GM12878 (cell line): Measurements from ENCODE around the gene DNAJC5. TPM values are rescaled to one million over a fixed set of nuclear protein-coding genes. Genes with fewer than 3 reads are reported as not detected.

Experiments used
- BCL3 ChIP-seq: IDR thresholded peaks from 2 replicates; pipeline ENCODE4 v1.6.1; 2011; ENCODE audit warnings: borderline replicate concordance, low read depth, mild to moderate bottlenecking, moderate library complexity, low read length; ENCODE audit not compliant: insufficient read depth, poor library complexity, severe bottlenecking
- CBFB ChIP-seq: IDR thresholded peaks from 2 replicates; pipeline ENCODE4 v1.6.1; 2016; ENCODE audit warnings: antibody characterized with exemption, low read depth
- CBX5 ChIP-seq: sonication (generic); IDR thresholded peaks from 2 replicates; pipeline ENCODE4 v1.6.1; 2016; ENCODE audit warnings: low read depth, moderate library complexity, mild to moderate bottlenecking, inconsistent platforms
- CHD4 ChIP-seq: fragments of 200-600 bp; sonication (generic); IDR thresholded peaks from 2 replicates; pipeline ENCODE4 v1.6.1; 2016; ENCODE audit warnings: mild to moderate bottlenecking
- CREB1 ChIP-seq: IDR thresholded peaks from 2 replicates; pipeline ENCODE4 v1.6.1; 2012; ENCODE audit warnings: low read depth, mild to moderate bottlenecking, inconsistent platforms
- CREM ChIP-seq: IDR thresholded peaks from 2 replicates; pipeline ENCODE4 v1.6.1; 2014; ENCODE audit warnings: antibody characterized with exemption, low read depth
- DPF2 ChIP-seq: fragments of 450-650 bp; IDR thresholded peaks from 2 replicates; pipeline ENCODE4 v1.6.1; 2017; ENCODE audit warnings: mild to moderate bottlenecking
- EGR1 ChIP-seq, 2 experiments: IDR thresholded peaks; 1 replicate in 1 of 2; 2 replicates in 1 of 2; pipeline ENCODE4 v1.6.1; 2011 to 2012; ENCODE audit warnings: low read depth in 2 of 2, low read length in 2 of 2, borderline replicate concordance in 1 of 2, mild to moderate bottlenecking in 1 of 2, moderate library complexity in 1 of 2
- FOS ChIP-seq: IDR thresholded peaks from 3 replicates; pipeline ENCODE4 v1.6.1; 2011; ENCODE audit warnings: borderline replicate concordance; ENCODE audit not compliant: insufficient read length; ENCODE audit errors: extremely low read depth
- FOXK2 ChIP-seq: fragments of 450-650 bp; IDR thresholded peaks from 2 replicates; pipeline ENCODE4 v1.6.1; 2017; ENCODE audit warnings: mild to moderate bottlenecking, moderate library complexity
- HCFC1 ChIP-seq: fragments of 150-350 bp; IDR thresholded peaks from 2 replicates; pipeline ENCODE4 v1.6.1; 2014; ENCODE audit warnings: low read length
- MLLT1 ChIP-seq: fragments of 450-650 bp; IDR thresholded peaks from 2 replicates; pipeline ENCODE4 v1.6.1; 2016; ENCODE audit warnings: mild to moderate bottlenecking
- NFXL1 ChIP-seq: fragments of 450-650 bp; IDR thresholded peaks from 2 replicates; pipeline ENCODE4 v1.6.1; 2017; ENCODE audit warnings: antibody characterized with exemption, mild to moderate bottlenecking, borderline replicate concordance
- NFYA ChIP-seq: IDR thresholded peaks from 2 replicates; pipeline ENCODE4 v1.6.1; 2011; ENCODE audit warnings: low read depth, mild to moderate bottlenecking, low read length, improper control_type of control experiment, borderline replicate concordance
- PML ChIP-seq: IDR thresholded peaks from 2 replicates; pipeline ENCODE4 v1.6.1; 2012; ENCODE audit warnings: low read length, inconsistent platforms
- POLR2A ChIP-seq: IDR thresholded peaks from 2 replicates; pipeline ENCODE4 v1.6.1; 2011; ENCODE audit warnings: low read depth, mild to moderate bottlenecking, low read length
- RAD21 ChIP-seq: IDR thresholded peaks from 2 replicates; pipeline ENCODE4 v1.6.1; 2011; ENCODE audit warnings: mild to moderate bottlenecking, low read depth, low read length, moderate library complexity; ENCODE audit not compliant: insufficient read depth
- SIN3A ChIP-seq: IDR thresholded peaks from 2 replicates; pipeline ENCODE4 v1.6.1; 2012; ENCODE audit warnings: low read depth, low read length, improper control_type of control experiment
- SIX5 ChIP-seq: IDR thresholded peaks from 2 replicates; pipeline ENCODE4 v1.6.1; 2011; ENCODE audit warnings: mild to moderate bottlenecking, low read depth, low read length, moderate library complexity; ENCODE audit not compliant: severe bottlenecking
- SMAD1 ChIP-seq: fragments of 450-650 bp; IDR thresholded peaks from 2 replicates; pipeline ENCODE4 v1.6.1; 2018; ENCODE audit warnings: mild to moderate bottlenecking, low read depth; ENCODE audit not compliant: partially characterized antibody
- SMARCA5 ChIP-seq: fragments of 450-650 bp; IDR thresholded peaks from 2 replicates; pipeline ENCODE4 v1.6.1; 2017; ENCODE audit warnings: mild to moderate bottlenecking
- SPI1 ChIP-seq: IDR thresholded peaks from 2 replicates; pipeline ENCODE4 v1.6.1; 2011; ENCODE audit warnings: low read depth, mild to moderate bottlenecking, low read length, moderate library complexity, borderline replicate concordance; ENCODE audit not compliant: insufficient read depth
- TBL1XR1 ChIP-seq: IDR thresholded peaks from 2 replicates; pipeline ENCODE4 v1.6.1; 2012; ENCODE audit warnings: low read depth, low read length, improper control_type of control experiment
- TCF3 ChIP-seq: IDR thresholded peaks from 2 replicates; pipeline ENCODE4 v1.6.1; 2012; ENCODE audit warnings: low read depth, mild to moderate bottlenecking, low read length, borderline replicate concordance; ENCODE audit not compliant: insufficient read depth
- ZSCAN29 ChIP-seq: fragments of 450-650 bp; IDR thresholded peaks from 2 replicates; pipeline ENCODE4 v1.6.1; 2017; ENCODE audit warnings: mild to moderate bottlenecking, moderate library complexity
- ZZZ3 ChIP-seq: IDR thresholded peaks from 2 replicates; pipeline ENCODE4 v1.6.1; 2011; ENCODE audit warnings: low read depth; ENCODE audit not compliant: control insufficient read depth, insufficient read length
- polyA plus RNA-seq, 11 experiments: library from polyadenylated mRNA; depleted of rRNA in 4 of 11; unstranded in 6 of 11; stranded (reverse) in 5 of 11; fragments of >200 nt; fragmentation: Nextera tagmentation in 4 of 11; fragmentation: Illumina TruSeq in 1 of 11; extraction: Ambion mirVana in 4 of 11; extraction: Trizol in 1 of 11; gene quantifications; 1 replicate in 1 of 11; 2 replicates in 10 of 11; pipeline versions ENCODE4 v1.2.1 to v1.2.3, GENCODE V29; 2011 to 2016; ENCODE audit warnings: inconsistent platforms in 2 of 11, missing spikeins in 2 of 11, low read depth in 1 of 11
- total RNA-seq, 4 experiments: library from RNA; depleted of rRNA in 3 of 4; stranded (reverse); fragments of >200 nt in 3 of 4; fragmentation: Illumina TruSeq in 1 of 4; extraction: Trizol in 1 of 4; gene quantifications; 2 replicates each; pipeline versions ENCODE4 v1.2.1 to v1.2.3, GENCODE V29; 2013 to 2021
- TF ChIP-seq, protein P1 (sequence below): IDR thresholded peaks from 2 replicates; pipeline ENCODE4 v1.6.1; 2011; ENCODE audit warnings: mild to moderate bottlenecking, low read depth, low read length, moderate library complexity; ENCODE audit not compliant: insufficient replicate concordance

DNAJC5 gene
- total and polyA plus RNA-seq, 10 of the 15 experiments (the other 5 are each of a cell fraction or from before 2014, with no cell fraction given) = 0.69 to 36.8 (median 17.0) TPM

- TF ChIP-seq NFYA = no peak
- TF ChIP-seq POLR2A = peak; percentile 91
- TF ChIP-seq RAD21 = no peak
- peak; percentile 73; the same call in 1 of the 2 replicates for TF ChIP-seq TBL1XR1
- peak; percentile 85 for TF ChIP-seq SIN3A
- peak; percentile 97 for TF ChIP-seq HCFC1
- no peak for TF ChIP-seq NFXL1
- peak; percentile 81; the same call in 1 of the 2 replicates for TF ChIP-seq DPF2
- peak; percentile 97 for TF ChIP-seq CREM
- 0 out of 2 replicates have a peak, but pooled peaks have one; percentile 29 for TF ChIP-seq SMARCA5
- no peak for TF ChIP-seq FOXK2
- TF ChIP-seq FOS = no peak
- no peak for TF ChIP-seq PML
- TF ChIP-seq BCL3 = peak; percentile 73
- TF ChIP-seq SMAD1 = no peak
- TF ChIP-seq, protein P1, sequence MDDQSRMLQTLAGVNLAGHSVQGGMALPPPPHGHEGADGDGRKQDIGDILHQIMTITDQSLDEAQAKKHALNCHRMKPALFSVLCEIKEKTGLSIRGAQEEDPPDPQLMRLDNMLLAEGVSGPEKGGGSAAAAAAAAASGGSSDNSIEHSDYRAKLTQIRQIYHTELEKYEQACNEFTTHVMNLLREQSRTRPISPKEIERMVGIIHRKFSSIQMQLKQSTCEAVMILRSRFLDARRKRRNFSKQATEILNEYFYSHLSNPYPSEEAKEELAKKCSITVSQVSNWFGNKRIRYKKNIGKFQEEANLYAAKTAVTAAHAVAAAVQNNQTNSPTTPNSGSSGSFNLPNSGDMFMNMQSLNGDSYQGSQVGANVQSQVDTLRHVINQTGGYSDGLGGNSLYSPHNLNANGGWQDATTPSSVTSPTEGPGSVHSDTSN = no peak
- TF ChIP-seq CBFB = no peak
- TF ChIP-seq MLLT1 = no peak
- TF ChIP-seq SIX5 = peak; percentile 97
- TF ChIP-seq ZZZ3 = no peak
- TF ChIP-seq CHD4 = no peak
- TF ChIP-seq SPI1 = no peak
- TF ChIP-seq CBX5 = no peak
- 0 out of 2 replicates have a peak, but pooled peaks have one; percentile 32 for TF ChIP-seq TCF3
- no peak for TF ChIP-seq ZSCAN29
- TF ChIP-seq EGR1 (IDR thresholded peaks at IDR 0.05; ENCODE audit: borderline replicate concordance in 1 of 2, low read depth in 2 of 2, low read length in 2 of 2) = peak in 1 of 2 experiments; percentile 49; a peak in 1 of 3 replicates
- TF ChIP-seq CREB1 = peak; percentile 82
Measured at GRCh38 chr20:63955827-63956663, 61.1 kb downstream of the DNAJC5 start, which contains the start of gene UCKL1 (continued).
